H1 (cell line): ENCODE results near the gene LGALS12. TPM values are rescaled to one million over a fixed set of nuclear protein-coding genes. Genes with fewer than 3 reads are reported as not detected.

Source experiments
- CTCF ChIA-PET: fragments of 300-600 bp; sonication (Branson Sonifier 250); formaldehyde crosslinking; loops from one replicate; lab custom pipeline; 2021; ENCODE audit not compliant: partially characterized antibody; lab: Charles Lee
- POLR2A ChIA-PET: fragments of 300-600 bp; sonication (Branson Sonifier 250); formaldehyde crosslinking; loops from one replicate; lab custom pipeline; 2021; ENCODE audit warnings: inconsistent platforms; ENCODE audit not compliant: partially characterized antibody; lab: Charles Lee
- DNase-seq, 2 experiments: peaks; one replicate each; pipeline versions ENCODE4 v3.0.0 to v3.0.0-alpha.2; 2010 to 2022; ENCODE audit warnings: low spot score in 2 of 2, low read depth in 1 of 2, mixed read lengths in 1 of 2
- FAIRE-seq: peaks from 2 replicates; lab custom pipeline; 2011; peaks lifted over from hg19 to GRCh38; lab: Jason Lieb, UNC
- H2AFZ ChIP-seq: 2 replicates; pipeline ENCODE4 v1.8.1; 2012; ENCODE audit warnings: low read length, inconsistent platforms
- H2AK5ac ChIP-seq: 2 replicates; pipeline ENCODE4 v1.6.1; 2013; ENCODE audit warnings: low read depth, low read length
- H2BK120ac ChIP-seq: replicated peaks from 2 replicates; pipeline ENCODE3; 2013; ENCODE audit warnings: low read depth, low read length, inconsistent platforms
- H2BK12ac ChIP-seq: 2 replicates; pipeline ENCODE4 v1.6.1; 2013; ENCODE audit warnings: low read depth, low read length
- H2BK15ac ChIP-seq: 2 replicates; pipeline ENCODE4 v1.6.1; 2013; ENCODE audit warnings: low read length
- H2BK20ac ChIP-seq: 2 replicates; pipeline ENCODE4 v1.6.1; 2013; ENCODE audit warnings: low read length
- H2BK5ac ChIP-seq: 2 replicates; pipeline ENCODE4 v1.6.1; 2013; ENCODE audit warnings: low read depth, low read length
- H3K14ac ChIP-seq: 2 replicates; pipeline ENCODE4 v1.6.1; 2013; ENCODE audit warnings: inconsistent platforms; ENCODE audit not compliant: insufficient read length
- H3K18ac ChIP-seq: 2 replicates; pipeline ENCODE4 v1.6.1; 2013; ENCODE audit warnings: low read length; ENCODE audit errors: extremely low read depth
- H3K23ac ChIP-seq: 2 replicates; pipeline ENCODE4 v1.6.1; 2013; ENCODE audit warnings: inconsistent platforms; ENCODE audit not compliant: insufficient read length
- H3K23me2 ChIP-seq: 2 replicates; pipeline ENCODE4 v1.6.1; 2013; ENCODE audit warnings: low read depth, low read length
- H3K27ac ChIP-seq: 2 replicates; pipeline ENCODE4 v1.6.1; 2011; ENCODE audit warnings: low read depth, low read length, inconsistent platforms
- H3K27me3 ChIP-seq, 4 experiments: replicated peaks in 1 of 4; 1 replicate in 1 of 4; 2 replicates in 3 of 4; pipeline versions ENCODE4 v1.6.1 to v1.8.1; 2011 to 2013; ENCODE audit warnings: low read length in 3 of 4, mild to moderate bottlenecking in 3 of 4, inconsistent platforms in 2 of 4, mixed read lengths in 2 of 4, moderate library complexity in 1 of 4; ENCODE audit not compliant: control insufficient read depth in 3 of 4, insufficient read depth in 3 of 4; ENCODE audit errors: extremely low read depth in 1 of 4
- H3K36me3 ChIP-seq, 4 experiments: 2 replicates each; pipeline versions ENCODE4 v1.6.1 to v1.8.1; 2011 to 2013; ENCODE audit warnings: mild to moderate bottlenecking in 4 of 4, low read length in 3 of 4, moderate library complexity in 2 of 4, control low read depth in 1 of 4, inconsistent platforms in 1 of 4; ENCODE audit not compliant: insufficient read depth in 4 of 4, control insufficient read depth in 2 of 4
- H3K4ac ChIP-seq: replicated peaks from 2 replicates; pipeline ENCODE3; 2013; ENCODE audit warnings: low read length, low read depth, mixed read lengths, inconsistent platforms; ENCODE audit not compliant: insufficient read length
- H3K4me1 ChIP-seq, 4 experiments: replicated peaks in 1 of 4; 1 replicate in 1 of 4; 2 replicates in 3 of 4; pipeline versions ENCODE4 v1.6.1 to v1.8.1; 2011 to 2013; ENCODE audit warnings: low read length in 3 of 4, inconsistent platforms in 2 of 4, mixed read lengths in 1 of 4; ENCODE audit not compliant: insufficient read depth in 4 of 4, control insufficient read depth in 3 of 4
- H3K4me2 ChIP-seq, 2 experiments: 2 replicates each; pipeline versions ENCODE4 v1.6.1 to v1.8.1; 2011 to 2013; ENCODE audit warnings: low read depth in 2 of 2, low read length in 2 of 2, control low read depth in 1 of 2, inconsistent platforms in 1 of 2, mild to moderate bottlenecking in 1 of 2; ENCODE audit not compliant: insufficient read depth in 1 of 2
- H3K4me3 ChIP-seq, 4 experiments: fragments of 200-600, 300-600 bp in 1 of 4; sonication (generic), shearing (Covaris generic), sonication (Bioruptor Twin) in 1 of 4; 2 replicates each; pipeline versions ENCODE4 v1.5.1 to v1.8.1; 2011 to 2016; ENCODE audit warnings: low read length in 4 of 4, low read depth in 3 of 4, control low read depth in 2 of 4, inconsistent platforms in 2 of 4, mild to moderate bottlenecking in 2 of 4, mixed read lengths in 1 of 4, moderate library complexity in 1 of 4; ENCODE audit not compliant: insufficient read depth in 2 of 4; ENCODE audit errors: extremely low read depth in 1 of 4
- H3K56ac ChIP-seq: replicated peaks from 2 replicates; pipeline ENCODE3; 2013; ENCODE audit warnings: low read depth, mild to moderate bottlenecking, mixed read lengths, low read length, inconsistent platforms; ENCODE audit not compliant: insufficient read length
- H3K79me1 ChIP-seq: 2 replicates; pipeline ENCODE4 v1.6.1; 2013; ENCODE audit warnings: low read depth, low read length, control low read depth
- H3K79me2 ChIP-seq, 2 experiments: 2 replicates each; pipeline versions ENCODE4 v1.6.1 to v1.8.1; 2012 to 2013; ENCODE audit warnings: low read length in 2 of 2, mild to moderate bottlenecking in 2 of 2, inconsistent platforms in 1 of 2; ENCODE audit not compliant: insufficient read depth in 2 of 2, control insufficient read depth in 1 of 2
- H3K9ac ChIP-seq, 4 experiments: replicated peaks in 1 of 4; 1 replicate in 1 of 4; 2 replicates in 3 of 4; pipeline versions ENCODE4 v1.6.1 to v1.8.1; 2011 to 2013; ENCODE audit warnings: low read depth in 3 of 4, low read length in 3 of 4, control low read depth in 2 of 4, mild to moderate bottlenecking in 2 of 4, moderate library complexity in 2 of 4, inconsistent platforms in 1 of 4; ENCODE audit errors: extremely low read depth in 1 of 4
- H3K9me3 ChIP-seq, 2 experiments: 2 replicates each; pipeline versions ENCODE4 v1.6.1 to v1.8.1; 2012 to 2013; ENCODE audit warnings: mild to moderate bottlenecking in 2 of 2, moderate library complexity in 2 of 2, control low read depth in 1 of 2, inconsistent platforms in 1 of 2, low read depth in 1 of 2, low read length in 1 of 2, mixed read lengths in 1 of 2; ENCODE audit not compliant: insufficient read depth in 2 of 2
- H4K20me1 ChIP-seq, 2 experiments: replicated peaks in 1 of 2; 2 replicates each; pipeline versions ENCODE3 to v1.8.1; 2011 to 2013; ENCODE audit warnings: inconsistent platforms in 2 of 2, low read length in 2 of 2, mild to moderate bottlenecking in 1 of 2; ENCODE audit not compliant: insufficient read depth in 2 of 2, control insufficient read depth in 1 of 2
- H4K5ac ChIP-seq: 2 replicates; pipeline ENCODE4 v1.6.1; 2013; ENCODE audit warnings: low read length, low read depth, mixed read lengths, inconsistent platforms; ENCODE audit not compliant: insufficient read length
- H4K8ac ChIP-seq: 2 replicates; pipeline ENCODE4 v1.8.0; 2013; ENCODE audit warnings: mild to moderate bottlenecking, moderate library complexity, low read length, inconsistent platforms; ENCODE audit not compliant: insufficient read depth; ENCODE audit errors: extremely low read depth
- H4K91ac ChIP-seq: replicated peaks from 2 replicates; pipeline ENCODE3; 2013; ENCODE audit warnings: low read length, mixed read lengths, inconsistent platforms; ENCODE audit not compliant: insufficient read length
- BRCA1 ChIP-seq: IDR thresholded peaks from 2 replicates; pipeline ENCODE4 v1.6.1; 2012; ENCODE audit warnings: low read depth, low read length, improper control_type of control experiment
- CBX5 ChIP-seq: fragments of 300-800, 300-1000 bp; sonication (generic); IDR thresholded peaks from 2 replicates; pipeline ENCODE4 v1.7.1; 2016; ENCODE audit warnings: antibody characterized with exemption, low read length, low read depth
- CHD1 ChIP-seq: IDR thresholded peaks from 2 replicates; pipeline ENCODE4 v1.6.1; 2012; ENCODE audit warnings: low read depth, low read length, improper control_type of control experiment
- CTBP2 ChIP-seq: IDR thresholded peaks from 2 replicates; pipeline ENCODE4 v1.7.0; 2011; ENCODE audit warnings: borderline replicate concordance, mild to moderate bottlenecking, moderate library complexity, mixed read lengths, low read length; ENCODE audit not compliant: insufficient read depth, insufficient read length
- POLR2AphosphoS5 ChIP-seq: IDR thresholded peaks from 2 replicates; pipeline ENCODE4 v1.6.1; 2011; ENCODE audit warnings: low read depth, low read length
- POU5F1 ChIP-seq: IDR thresholded peaks from 2 replicates; pipeline ENCODE4 v1.6.1; 2011; ENCODE audit warnings: low read depth, mild to moderate bottlenecking, low read length, moderate library complexity
- RAD21 ChIP-seq, 2 experiments: IDR thresholded peaks in 1 of 2; conservative IDR thresholded peaks in 1 of 2; 2 replicates each; pipeline ENCODE4 v1.6.1; 2011; ENCODE audit warnings: low read depth in 2 of 2, low read length in 2 of 2, improper control_type of control experiment in 1 of 2, inconsistent platforms in 1 of 2, mild to moderate bottlenecking in 1 of 2, moderate library complexity in 1 of 2
- RFX5 ChIP-seq: IDR thresholded peaks from 2 replicates; pipeline ENCODE4 v1.6.1; 2011; ENCODE audit warnings: low read depth, low read length, improper control_type of control experiment, borderline replicate concordance
- RNF2 ChIP-seq: fragments of 200-900, 300-1000 bp; sonication (generic); IDR thresholded peaks from 2 replicates; pipeline ENCODE4 v1.7.1; 2016; ENCODE audit warnings: borderline replicate concordance, low read depth, mild to moderate bottlenecking, antibody characterized with exemption, low read length; ENCODE audit not compliant: poor library complexity, severe bottlenecking; ENCODE audit errors: missing control alignments
- SIRT6 ChIP-seq: IDR thresholded peaks from one replicate; pipeline ENCODE4 v1.7.1; 2012; ENCODE audit warnings: low read length, inconsistent platforms
- TAF1 ChIP-seq: IDR thresholded peaks from 2 replicates; pipeline ENCODE4 v1.6.1; 2011; ENCODE audit warnings: mild to moderate bottlenecking, low read depth, low read length
- TAF7 ChIP-seq: optimal IDR thresholded peaks from 2 replicates; pipeline ENCODE3; 2011; ENCODE audit warnings: low read depth, mild to moderate bottlenecking, inconsistent platforms, low read length, moderate library complexity, borderline replicate concordance
- TCF12 ChIP-seq: IDR thresholded peaks from 2 replicates; pipeline ENCODE4 v1.6.1; 2011; ENCODE audit warnings: low read depth, mild to moderate bottlenecking, low read length
- YY1 ChIP-seq: IDR thresholded peaks from 2 replicates; pipeline ENCODE4 v1.6.1; 2011; ENCODE audit warnings: low read depth, mild to moderate bottlenecking, low read length
- WGBS, 2 experiments: shearing (Covaris generic) in 1 of 2; methylation state at CpG; one replicate each; pipeline versions ENCODE4 v1.1.6 to v1.1.7; 2013 to 2015; ENCODE audit warnings: low lambda C conversion rate in 2 of 2, mixed read lengths in 2 of 2, inconsistent platforms in 1 of 2, low coverage in 1 of 2, missing lambda C conversion rate in 1 of 2; ENCODE audit not compliant: insufficient replicate concordance in 2 of 2, insufficient coverage in 1 of 2, insufficient read length in 1 of 2; ENCODE audit errors: extremely low coverage in 1 of 2, missing lambda C conversion rate in 1 of 2; 5-methylcytosine and 5-hydroxymethylcytosine counted together
- polyA plus RNA-seq, 7 experiments: library from polyadenylated mRNA; depleted of rRNA in 3 of 7; stranded (reverse) in 5 of 7; unstranded in 2 of 7; fragments of >200 nt in 5 of 7; fragments of 200-250 nt in 2 of 7; gene quantifications; 1 replicate in 5 of 7; 2 replicates in 1 of 7; 4 replicates in 1 of 7; pipeline versions ENCODE4 v1.2.1 to v1.2.3, GENCODE V29; 2011 to 2013; ENCODE audit warnings: missing spikeins in 2 of 7, mixed read lengths in 2 of 7
- total RNA-seq: library from RNA; stranded (reverse); fragmentation: NEBNext Ultra II Directional; extraction: Animal tissue kit (Norgen Biotek cat#: 25700); gene quantifications from 2 replicates; pipeline ENCODE4 v1.2.1, GENCODE V29; 2021

The LGALS12 gene
- total and polyA plus RNA-seq, 2 of the 8 experiments (the other 6 are each of a cell fraction or from before 2014, with no cell fraction given), result 1.6 to 2.9 TPM

GRCh38 chr11:63553759-63554158, 47.9 kb downstream of the LGALS12 start:
- POLR2A ChIA-PET, result interaction anchor here (0.6 to 3.5 kb wide), 6 partner anchors 9 to 277 kb away, joined by 3 to 12 read pairs (median 4); partner anchors contain the start of genes PLAAT2 and PLAAT4
- H3K56ac ChIP-seq, result no peak overlapping the region
- H3K4ac ChIP-seq, result no peak overlapping the region
- WGBS, 2 experiments, result 92% methylated on average over 8 of the region's 8 CpGs; no CpG with 5 or more reads in 1 of the 2 experiments
- DNase-seq (no peak), FAIRE-seq (no peak)
- H3K9me3 ChIP-seq, result no peaks in the 10 kb centered on the region; a peak in 1 of 4 replicates
- no peak overlapping the region for H2BK120ac ChIP-seq
- no peaks in the 10 kb centered on the region for H3K27me3 ChIP-seq
- no peak overlapping the region for H4K91ac ChIP-seq
- H2BK5ac ChIP-seq, result no peak overlapping the region
- no peak overlapping the region for H2BK15ac ChIP-seq
- no peak overlapping the region for H3K23ac ChIP-seq
- H3K36me3 ChIP-seq, result no peaks in the 10 kb centered on the region
- H4K20me1 ChIP-seq, result no peaks in the 10 kb centered on the region
- no peak overlapping the region for H4K5ac ChIP-seq
- no peak overlapping the region for H2BK12ac ChIP-seq
- no peak overlapping the region for H2BK20ac ChIP-seq
- TF ChIP-seq BRCA1 (no peak), YY1 (no peak), CBX5 (no peak), RFX5 (no peak), POU5F1 (no peak), POLR2AphosphoS5 (no peak), RNF2 (no peak), TAF1 (no peak), RAD21 (IDR thresholded peaks at IDR 0.05 in 1 of 2, conservative IDR thresholded peaks at IDR 0.05 in 1 of 2; ENCODE audit: low read depth in 2 of 2, low read length in 2 of 2) (no peak), CHD1 (no peak), CTBP2 (no peak), TAF7 (no peak), TCF12 (no peak), SIRT6 (no peak)
- CTCF ChIA-PET, result interaction anchor here (1.2 to 1.7 kb wide), 3 partner anchors 13 to 511 kb away, joined by 3 to 6 read pairs (median 4); no protein-coding TSS in a partner anchor
- no peak overlapping the region for H3K9ac ChIP-seq
- no peaks in the 10 kb centered on the region for H3K79me1 ChIP-seq
- no peak overlapping the region for H2AK5ac ChIP-seq
- no peak overlapping the region for H3K14ac ChIP-seq
- no peak overlapping the region for H4K8ac ChIP-seq
- no peaks in the 10 kb centered on the region for H3K79me2 ChIP-seq
- H3K27ac ChIP-seq, result no peak overlapping the region
- no peak overlapping the region for H3K4me3 ChIP-seq
- H2AFZ ChIP-seq, result no peak overlapping the region
- H3K23me2 ChIP-seq, result no peaks in the 10 kb centered on the region
- H3K4me1 ChIP-seq, result peaks cover 0 to 6% (median 2%) of the 10 kb centered on the region in 4 experiments; a peak in 3 of 7 replicates
- 0 out of 2 replicates have a peak overlapping the region, but pooled peaks have one; percentile 13 for H3K18ac ChIP-seq
- no peak overlapping the region for H3K4me2 ChIP-seq
